OCI-LY1 (cell line): ENCODE measurements around the gene BTRC.

ENCODE experiments used
- EZH2 ChIP-seq: fragments of 200-600 bp; sonication (generic), shearing (Covaris generic); IDR thresholded peaks from 2 replicates; pipeline ENCODE4 v1.8.0; 2017; ENCODE audit warnings: borderline replicate concordance, mixed run types, mild to moderate bottlenecking, antibody characterized with exemption, low read length, moderate library complexity, mixed read lengths
- TF ChIP-seq, protein P1 (sequence below): fragments of 200-600 bp; sonication (generic), shearing (Covaris generic); IDR thresholded peaks from 2 replicates; pipeline ENCODE4 v1.5.1; 2017; ENCODE audit warnings: mild to moderate bottlenecking, antibody characterized with exemption, low read length, moderate library complexity, mixed read lengths

DNA sequence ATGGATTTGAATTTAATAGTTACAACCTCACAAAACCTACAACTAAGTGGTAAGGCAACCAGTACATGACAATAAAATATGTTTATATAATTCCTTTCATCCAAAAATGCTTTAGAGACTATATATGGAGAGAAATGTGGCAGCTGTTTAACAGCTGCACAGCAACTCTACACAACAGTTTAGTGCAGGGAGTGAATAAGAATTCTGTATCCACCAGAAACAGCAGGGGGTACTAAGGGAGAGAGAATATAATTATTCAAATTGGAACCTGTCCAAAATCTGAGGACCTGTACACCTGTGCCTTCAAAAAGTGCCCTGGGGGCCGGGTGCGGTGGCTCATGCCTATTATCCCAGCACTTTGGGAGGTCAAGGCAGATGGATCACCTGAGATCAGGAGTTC is 184.5 kb downstream of the BTRC start:
- TF ChIP-seq, protein P1, sequence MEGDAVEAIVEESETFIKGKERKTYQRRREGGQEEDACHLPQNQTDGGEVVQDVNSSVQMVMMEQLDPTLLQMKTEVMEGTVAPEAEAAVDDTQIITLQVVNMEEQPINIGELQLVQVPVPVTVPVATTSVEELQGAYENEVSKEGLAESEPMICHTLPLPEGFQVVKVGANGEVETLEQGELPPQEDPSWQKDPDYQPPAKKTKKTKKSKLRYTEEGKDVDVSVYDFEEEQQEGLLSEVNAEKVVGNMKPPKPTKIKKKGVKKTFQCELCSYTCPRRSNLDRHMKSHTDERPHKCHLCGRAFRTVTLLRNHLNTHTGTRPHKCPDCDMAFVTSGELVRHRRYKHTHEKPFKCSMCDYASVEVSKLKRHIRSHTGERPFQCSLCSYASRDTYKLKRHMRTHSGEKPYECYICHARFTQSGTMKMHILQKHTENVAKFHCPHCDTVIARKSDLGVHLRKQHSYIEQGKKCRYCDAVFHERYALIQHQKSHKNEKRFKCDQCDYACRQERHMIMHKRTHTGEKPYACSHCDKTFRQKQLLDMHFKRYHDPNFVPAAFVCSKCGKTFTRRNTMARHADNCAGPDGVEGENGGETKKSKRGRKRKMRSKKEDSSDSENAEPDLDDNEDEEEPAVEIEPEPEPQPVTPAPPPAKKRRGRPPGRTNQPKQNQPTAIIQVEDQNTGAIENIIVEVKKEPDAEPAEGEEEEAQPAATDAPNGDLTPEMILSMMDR, result no peak
- TF ChIP-seq EZH2, result no peak
